HG03439 (cell line): ENCODE results near the gene ADAM11.
"Not testable (repeated sequence)": the region's sequence is repeated elsewhere in the genome, so short reads cannot be mapped to it uniquely, and the experiment has no call there.

ENCODE experiments used
- ATAC-seq: cut with Tn5 transposase; IDR thresholded peaks from one replicate; pipeline ENCODE4 v1.9.1; 2021; ENCODE audit warnings: mild to moderate bottlenecking, moderate library complexity; ENCODE audit not compliant: unreplicated experiment

Gene ADAM11

GRCh38 chr17:44758414-44759085 lies at the start of gene ADAM11:
Gene ADAM11 (plus strand): TSS chr17:44758988. CDS start chr17:44759200, 212 bp downstream.
- no peak for ATAC-seq

- no peak for ATAC-seq
These were observed 39.3 kb upstream of the ADAM11 start for GRCh38 chr17:44719444-44719843.

- no peak for ATAC-seq
These were observed 36.5 kb upstream of the ADAM11 start for GRCh38 chr17:44722254-44722653.

GRCh38 chr17:44726121-44726520 lies 32.7 kb upstream of the ADAM11 start:
- not testable (repeated sequence) for ATAC-seq

- no peak for ATAC-seq
These were observed 25.0 kb upstream of the ADAM11 start for GRCh38 chr17:44733753-44734152.

- ATAC-seq, result no peak
These were observed 24.5 kb upstream of the ADAM11 start for GRCh38 chr17:44734272-44734671.

- no peak for ATAC-seq
These were observed 22.1 kb upstream of the ADAM11 start for GRCh38 chr17:44736551-44737240.

GRCh38 chr17:44738214-44738906 lies 20.4 kb upstream of the ADAM11 start:
- no peak for ATAC-seq

GRCh38 chr17:44741316-44741715 lies 17.5 kb upstream of the ADAM11 start:
- no peak for ATAC-seq

- no peak for ATAC-seq
These were observed 13.5 kb upstream of the ADAM11 start for GRCh38 chr17:44745301-44745700.

- ATAC-seq, result not testable (repeated sequence)
These were observed 13.1 kb upstream of the ADAM11 start for GRCh38 chr17:44745738-44746137.

- ATAC-seq, result no peak
These were observed 11.2 kb upstream of the ADAM11 start for GRCh38 chr17:44747566-44747965.

GRCh38 chr17:44749076-44749979 lies 9.5 kb upstream of the ADAM11 start:
- ATAC-seq, result no peak

- ATAC-seq, result no peak
These were observed 8.8 kb upstream of the ADAM11 start for GRCh38 chr17:44749980-44750318.

GRCh38 chr17:44751331-44751730 lies 7.5 kb upstream of the ADAM11 start:
- no peak for ATAC-seq

- ATAC-seq, result no peak
These were observed 7.0 kb upstream of the ADAM11 start for GRCh38 chr17:44751806-44752205.

GRCh38 chr17:44752953-44753861 lies 5.6 kb upstream of the ADAM11 start:
- ATAC-seq, result no peak

- no peak for ATAC-seq
These were observed 4.5 kb upstream of the ADAM11 start for GRCh38 chr17:44754276-44754675.

- not testable (repeated sequence) for ATAC-seq
These were observed 3.6 kb upstream of the ADAM11 start for GRCh38 chr17:44755180-44755579.
